Cardiac fibroblast (primary cell): ENCODE data around the gene FAM227B.
A peak's percentile ranks its signal among the peaks of the same experiment; 100 is the strongest.
"Not testable (repeated sequence)": the region's sequence is repeated elsewhere in the genome, so short reads cannot be mapped to it uniquely, and the experiment has no call there.

Source experiments
- DNase-seq, 2 donors: peaks; one replicate each; pipeline versions ENCODE4 v3.0.0 to v3.0.0-alpha.2; 2010; ENCODE audit warnings: low read depth in 2 of 2
- H3K4me3 ChIP-seq, 2 donors: replicated peaks in 1 of 2; 1 replicate in 1 of 2; 2 replicates in 1 of 2; pipeline ENCODE4 v1.5.1; 2011; ENCODE audit warnings: low read depth in 2 of 2, low read length in 2 of 2, mild to moderate bottlenecking in 2 of 2, moderate library complexity in 1 of 2
- CTCF ChIP-seq: IDR thresholded peaks from one replicate; pipeline ENCODE4 v1.5.1; 2011; ENCODE audit warnings: low read depth, mild to moderate bottlenecking, low read length, inconsistent platforms

The FAM227B gene

GRCh38 chr15:49619226-49619625 is 1.4 kb downstream of the FAM227B start:
- no peak overlapping the region for H3K4me3 ChIP-seq
- DNase-seq, result no peak
- no peak for TF ChIP-seq CTCF

GRCh38 chr15:49612240-49612639 is 8.4 kb downstream of the FAM227B start:
- H3K4me3 ChIP-seq, DNase-seq: not testable (repeated sequence)

GRCh38 chr15:49610157-49610918 is 10.3 kb downstream of the FAM227B start:
- peak; percentile 43 to 57 for DNase-seq
- no peak overlapping the region for H3K4me3 ChIP-seq
- no peak for TF ChIP-seq CTCF

DNA sequence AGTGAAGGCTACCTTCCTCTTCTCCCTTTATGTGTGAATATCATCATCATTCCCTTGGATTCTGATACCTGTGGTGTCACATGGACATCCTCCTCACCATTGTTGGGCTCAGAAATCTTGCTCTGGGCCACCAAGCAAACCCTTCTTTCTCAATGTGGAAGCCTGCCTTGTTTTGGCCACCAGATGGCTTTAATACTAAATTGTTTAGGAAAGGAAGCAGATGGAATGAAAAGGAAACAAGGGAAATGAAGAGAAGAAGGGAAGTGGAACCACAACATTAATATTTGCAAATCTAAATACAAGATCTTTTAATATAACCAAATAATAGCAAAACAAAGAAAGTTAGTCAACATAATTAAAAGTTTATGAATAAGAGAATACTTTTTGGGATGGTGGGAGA is 14.0 kb downstream of the FAM227B start:
- no peak overlapping the region for H3K4me3 ChIP-seq
- DNase-seq, result no peak
- TF ChIP-seq CTCF, result peak; percentile 25

DNA sequence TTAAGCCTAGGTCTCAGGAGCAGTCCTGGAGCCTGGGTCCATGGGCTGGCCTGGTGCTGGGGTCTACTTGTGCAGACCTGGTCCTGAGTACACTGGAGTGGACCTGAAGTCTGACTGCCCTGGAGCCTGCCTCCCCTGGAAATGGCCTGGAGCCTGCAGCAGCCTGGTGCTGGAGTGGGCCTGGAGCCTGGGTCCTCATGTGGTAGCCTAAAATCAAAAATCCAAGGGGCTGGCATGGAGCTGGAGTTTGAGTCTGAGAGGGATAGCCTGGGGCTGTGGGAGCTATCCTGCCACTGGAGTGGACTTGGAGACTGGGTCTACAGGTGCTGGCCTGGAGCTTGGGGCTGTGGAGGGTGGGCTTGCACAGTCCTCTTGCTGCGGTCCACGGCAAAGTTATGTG is 15.0 kb downstream of the FAM227B start:
- H3K4me3 ChIP-seq, result no peak overlapping the region
- TF ChIP-seq CTCF, result no peak
- DNase-seq, result no peak

DNA sequence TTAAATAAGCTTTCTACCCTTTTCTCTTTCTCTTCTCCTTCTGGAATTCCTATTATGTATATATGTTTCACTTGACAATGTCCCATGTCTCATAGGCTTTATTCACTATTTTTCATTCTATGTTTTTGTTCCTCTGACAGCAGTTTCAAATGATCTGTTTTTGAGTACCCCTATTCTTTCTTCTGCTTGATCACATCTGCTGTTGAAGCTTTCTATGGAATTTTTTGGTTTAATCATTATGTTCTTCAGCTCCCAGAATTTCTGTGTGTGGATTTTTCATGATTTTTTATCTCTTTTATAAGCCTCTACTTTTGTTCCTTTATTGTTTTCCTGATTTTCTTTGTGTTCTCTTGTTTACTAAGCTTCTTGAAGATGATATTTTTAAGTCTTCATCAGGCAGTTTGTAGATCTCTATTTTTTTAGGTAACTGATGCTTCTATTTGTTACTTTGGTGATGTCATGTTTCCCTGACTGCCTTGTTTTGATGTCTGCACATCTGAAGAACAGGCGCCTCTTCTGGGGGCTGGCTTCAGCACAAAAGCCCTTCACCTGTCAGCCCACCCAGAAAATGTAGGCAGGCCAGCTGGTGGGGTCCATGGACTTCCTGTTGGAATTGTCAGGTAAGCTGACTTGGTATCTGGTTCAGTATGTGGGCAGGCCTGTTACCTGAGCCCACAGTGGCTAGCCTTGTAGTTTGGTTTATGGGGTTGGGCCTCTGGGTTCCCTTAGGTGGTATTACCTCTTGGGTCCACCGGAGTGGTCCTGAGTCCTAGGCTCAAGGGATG is 15.8 kb downstream of the FAM227B start:
- no peak overlapping the region for H3K4me3 ChIP-seq
- no peak for DNase-seq
- no peak for TF ChIP-seq CTCF

GRCh38 chr15:49592829-49593316 is 27.7 kb downstream of the FAM227B start:
- not testable (repeated sequence) for H3K4me3 ChIP-seq, DNase-seq

GRCh38 chr15:49589030-49589429 is 31.6 kb downstream of the FAM227B start:
- TF ChIP-seq CTCF, result no peak
- DNase-seq, result no peak
- H3K4me3 ChIP-seq, result no peak overlapping the region
